Neural cell (in vitro differentiated cells): Measurements from ENCODE around the gene SLAMF9. TPM values are rescaled to one million over a fixed set of nuclear protein-coding genes. Genes with fewer than 3 reads are reported as not detected.

Source experiments
- H2AFZ ChIP-seq: fragments of 200-600, 300-800 bp; sonication (generic), shearing (Covaris generic); 2 replicates; pipeline ENCODE4 v1.6.0; 2014; ENCODE audit warnings: low read depth, mild to moderate bottlenecking, antibody characterized with exemption, low read length, moderate library complexity
- H3F3A ChIP-seq: fragments of 200-600 bp; shearing (Covaris generic); 2 replicates; pipeline ENCODE4 v1.6.1; 2016; ENCODE audit warnings: mild to moderate bottlenecking, moderate library complexity, mixed read lengths, antibody characterized with exemption, low read length; ENCODE audit not compliant: insufficient read depth, poor library complexity, severe bottlenecking
- H3K27ac ChIP-seq: fragments of 200-600, 300-800 bp; sonication (generic), shearing (Covaris generic); 2 replicates; pipeline ENCODE4 v1.5.1; 2014; ENCODE audit warnings: mild to moderate bottlenecking, low read length, moderate library complexity
- H3K27me3 ChIP-seq: fragments of 300-800, 200-600 bp; sonication (generic), shearing (Covaris generic); 2 replicates; pipeline ENCODE4 v1.6.0; 2014; ENCODE audit warnings: mild to moderate bottlenecking, low read depth, low read length, moderate library complexity; ENCODE audit not compliant: insufficient read depth
- H3K36me3 ChIP-seq: fragments of 300-800, 200-600 bp; sonication (generic), shearing (Covaris generic); 2 replicates; pipeline ENCODE4 v1.5.1; 2014; ENCODE audit warnings: mild to moderate bottlenecking, antibody characterized with exemption, low read length, moderate library complexity; ENCODE audit not compliant: insufficient read depth
- H3K4me2 ChIP-seq: fragments of 300-800, 200-600 bp; sonication (generic), shearing (Covaris generic); 2 replicates; pipeline ENCODE4 v1.6.0; 2014; ENCODE audit warnings: mild to moderate bottlenecking, low read length
- H3K4me3 ChIP-seq: fragments of 300-800, 200-600 bp; sonication (generic), shearing (Covaris generic); 2 replicates; pipeline ENCODE4 v1.5.1; 2014; ENCODE audit warnings: mild to moderate bottlenecking, low read length, moderate library complexity
- H3K79me2 ChIP-seq: fragments of 200-600 bp; shearing (Covaris generic); replicated peaks from 2 replicates; pipeline ENCODE4 v1.6.0; 2014; ENCODE audit warnings: mild to moderate bottlenecking, low read length, moderate library complexity; ENCODE audit not compliant: insufficient read depth
- H3K9ac ChIP-seq: fragments of 300-800, 200-600 bp; sonication (generic), shearing (Covaris generic); 2 replicates; pipeline ENCODE4 v1.6.1; 2016; ENCODE audit warnings: mild to moderate bottlenecking, low read length, mixed read lengths
- H3K9me2 ChIP-seq: fragments of 200-600 bp; shearing (Covaris generic); 2 replicates; pipeline ENCODE4 v1.6.1; 2016; ENCODE audit warnings: mild to moderate bottlenecking, low read length, mixed read lengths; ENCODE audit not compliant: insufficient read depth
- H3K9me3 ChIP-seq: fragments of 200-600, 300-800 bp; sonication (generic), shearing (Covaris generic); 2 replicates; pipeline ENCODE4 v1.6.1; 2016; ENCODE audit warnings: mild to moderate bottlenecking, mixed run types, low read length, moderate library complexity, mixed read lengths
- H4K20me1 ChIP-seq: fragments of 200-600 bp; shearing (Covaris generic); 2 replicates; pipeline ENCODE4 v1.6.1; 2016; ENCODE audit warnings: mild to moderate bottlenecking, mixed run types; ENCODE audit not compliant: insufficient read depth
- CTCF ChIP-seq: fragments of 450-650 bp; IDR thresholded peaks from 2 replicates; pipeline ENCODE4 v1.5.1; 2014; ENCODE audit warnings: antibody characterized with exemption, mild to moderate bottlenecking, moderate library complexity; ENCODE audit not compliant: poor library complexity, severe bottlenecking
- EP300 ChIP-seq: fragments of 450-650 bp; conservative IDR thresholded peaks from 2 replicates; pipeline ENCODE4 v1.6.1; 2014; ENCODE audit warnings: antibody characterized with exemption, mild to moderate bottlenecking, moderate library complexity; ENCODE audit not compliant: poor library complexity, severe bottlenecking
- EZH2 ChIP-seq: fragments of 200-600, 300-800 bp; shearing (Covaris generic), sonication (generic); IDR thresholded peaks from 2 replicates; pipeline ENCODE4 v1.6.1; 2014; ENCODE audit warnings: antibody characterized with exemption, low read length, borderline replicate concordance, mild to moderate bottlenecking; ENCODE audit not compliant: insufficient read depth, poor library complexity, severe bottlenecking
- MXI1 ChIP-seq: fragments of 450-650 bp; conservative IDR thresholded peaks from 2 replicates; pipeline ENCODE4 v1.6.1; 2014; ENCODE audit warnings: antibody characterized with exemption, mild to moderate bottlenecking; ENCODE audit not compliant: poor library complexity, severe bottlenecking
- POLR2AphosphoS5 ChIP-seq: IDR thresholded peaks from 2 replicates; pipeline ENCODE4 v1.6.1; 2012
- RAD21 ChIP-seq: fragments of 450-650 bp; conservative IDR thresholded peaks from 2 replicates; pipeline ENCODE4 v1.6.1; 2014; ENCODE audit warnings: antibody characterized with exemption, mild to moderate bottlenecking, moderate library complexity
- REST ChIP-seq: IDR thresholded peaks from 2 replicates; pipeline ENCODE4 v1.6.1; 2012; ENCODE audit warnings: borderline replicate concordance
- SMC3 ChIP-seq: fragments of 450-650 bp; conservative IDR thresholded peaks from 2 replicates; pipeline ENCODE4 v1.6.1; 2014; ENCODE audit warnings: antibody characterized with exemption, mild to moderate bottlenecking, moderate library complexity; ENCODE audit not compliant: poor library complexity
- TAF1 ChIP-seq: IDR thresholded peaks from 2 replicates; pipeline ENCODE4 v1.6.1; 2012; ENCODE audit warnings: low read depth
- polyA plus RNA-seq: library from polyadenylated mRNA; depleted of rRNA; stranded (reverse); fragments of >200 nt; gene quantifications from 2 replicates; pipeline ENCODE4 v1.2.3, GENCODE V29; 2014

SLAMF9 gene
- polyA plus RNA-seq, 1 donor from 2014 or later: not detected

- no peaks in the 10 kb centered on the region for H3K27me3 ChIP-seq
- H3K36me3 ChIP-seq: no peaks in the 10 kb centered on the region
- no peaks in the 10 kb centered on the region for H3K79me2 ChIP-seq
- H3K9me2 ChIP-seq: no peaks in the 10 kb centered on the region
- no peak overlapping the region for H3K4me2 ChIP-seq
- no peak for TF ChIP-seq CTCF
- TF ChIP-seq EZH2: no peak
- no peak for TF ChIP-seq EP300
- TF ChIP-seq TAF1: no peak
- TF ChIP-seq SMC3: no peak
- H3F3A ChIP-seq: no peaks in the 10 kb centered on the region
- no peak overlapping the region for H2AFZ ChIP-seq
- no peaks in the 10 kb centered on the region for H4K20me1 ChIP-seq
- no peaks in the 10 kb centered on the region for H3K9me3 ChIP-seq
- no peak overlapping the region for H3K4me3 ChIP-seq
- no peak overlapping the region for H3K27ac ChIP-seq
- H3K9ac ChIP-seq: no peak overlapping the region
Measured at GRCh38 chr1:159980786-159981185, 26.7 kb upstream of the SLAMF9 start.

- H3F3A ChIP-seq: no peaks in the 10 kb centered on the region
- no peak overlapping the region for H3K9ac ChIP-seq
- H3K4me2 ChIP-seq: no peak overlapping the region
- H3K79me2 ChIP-seq: no peaks in the 10 kb centered on the region
- no peaks in the 10 kb centered on the region for H4K20me1 ChIP-seq
- H3K36me3 ChIP-seq: no peaks in the 10 kb centered on the region
- no peak overlapping the region for H3K4me3 ChIP-seq
- no peak overlapping the region for H2AFZ ChIP-seq
- TF ChIP-seq MXI1 (no peak), REST (no peak), SMC3 (no peak), EZH2 (no peak), CTCF (no peak), POLR2AphosphoS5 (no peak), EP300 (no peak), TAF1 (no peak), RAD21 (no peak)
- no peak overlapping the region for H3K27ac ChIP-seq
- H3K27me3 ChIP-seq: no peaks in the 10 kb centered on the region
- no peaks in the 10 kb centered on the region for H3K9me2 ChIP-seq
- no peaks in the 10 kb centered on the region for H3K9me3 ChIP-seq
Measured at GRCh38 chr1:159980076-159980475, 26.0 kb upstream of the SLAMF9 start.
